WTC11 (cell line): Measurements from ENCODE around the gene KRT1.

ENCODE experiments used
- CTCF ChIP-seq: fragments of 200-600 bp; IDR thresholded peaks from 2 replicates; pipeline ENCODE4 v1.8.0; 2022; ENCODE audit warnings: antibody characterized with exemption
- ESRRA ChIP-seq: sonication (generic); formaldehyde crosslinking; IDR thresholded peaks from 2 replicates; pipeline ENCODE4 v1.8.1; 2022; ENCODE audit warnings: mild to moderate bottlenecking, missing genetic modification reagents, borderline replicate concordance
- KAT7 ChIP-seq: sonication (generic); formaldehyde crosslinking; IDR thresholded peaks from 2 replicates; pipeline ENCODE4 v1.8.1; 2023; ENCODE audit warnings: missing genetic modification reagents, mild to moderate bottlenecking, borderline replicate concordance
- RORB ChIP-seq: fragments of 250-450 bp; sonication (Bioruptor Pico); IDR thresholded peaks from 2 replicates; pipeline ENCODE4 v1.9.0; 2021; ENCODE audit warnings: mild to moderate bottlenecking
- ZNF317 ChIP-seq: sonication (generic); formaldehyde crosslinking; IDR thresholded peaks from 2 replicates; pipeline ENCODE4 v1.8.1; 2023; ENCODE audit warnings: low read depth, mild to moderate bottlenecking, moderate library complexity, missing genetic modification reagents, borderline replicate concordance
- TF ChIP-seq, protein P1 (sequence below): sonication (generic); formaldehyde crosslinking; IDR thresholded peaks from 2 replicates; pipeline ENCODE4 v1.8.0; 2023; ENCODE audit warnings: missing genetic modification reagents
- TF ChIP-seq, protein P2 (sequence below): sonication (generic); formaldehyde crosslinking; IDR thresholded peaks from 2 replicates; pipeline ENCODE4 v1.8.1; 2022; ENCODE audit warnings: missing genetic modification reagents, borderline replicate concordance
- TF ChIP-seq, protein P3 (sequence below): sonication (generic); formaldehyde crosslinking; IDR thresholded peaks from 2 replicates; pipeline ENCODE4 v1.8.1; 2023; ENCODE audit warnings: mild to moderate bottlenecking, missing genetic modification reagents, moderate library complexity

DNA sequence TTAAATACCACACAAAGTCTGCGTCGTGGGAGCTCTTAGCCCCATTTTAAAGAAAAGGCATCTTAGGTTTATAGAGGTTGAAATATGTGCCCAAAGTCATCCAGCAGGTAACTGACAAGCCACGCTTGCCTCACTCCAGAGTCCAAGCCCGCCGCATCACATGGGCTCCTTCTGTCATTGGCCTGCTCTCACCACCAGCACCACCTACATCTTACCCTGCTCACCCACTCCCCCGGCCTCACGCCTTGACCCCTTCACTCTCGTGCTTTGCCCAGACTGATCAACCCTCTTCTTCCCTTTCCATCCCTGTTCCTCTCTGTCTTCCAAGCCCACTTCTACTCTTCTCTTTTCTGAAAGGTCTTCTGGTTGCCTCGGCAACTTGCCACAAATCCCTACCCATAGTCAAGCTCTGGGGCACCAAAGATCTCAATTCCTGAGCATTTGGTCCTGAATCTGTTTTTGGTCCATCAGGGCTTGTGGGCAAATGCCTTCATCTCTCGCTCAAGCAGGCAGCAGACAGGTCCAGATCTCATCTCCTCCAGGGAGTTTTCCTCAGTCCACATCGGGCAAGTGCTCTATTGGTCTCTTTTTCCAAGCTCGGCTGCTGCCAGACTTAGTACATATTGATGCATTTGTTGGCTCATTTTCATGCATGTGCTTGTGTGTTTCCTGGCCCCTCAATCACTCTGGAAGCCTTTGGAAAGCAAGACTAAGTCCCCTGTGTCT is 3.5 kb upstream of the KRT1 start:
- TF ChIP-seq CTCF, result no peak
- no peak for TF ChIP-seq KAT7 (CRISPR knock-in tag)
- no peak for TF ChIP-seq ESRRA (CRISPR knock-in tag)
- TF ChIP-seq, protein P1, sequence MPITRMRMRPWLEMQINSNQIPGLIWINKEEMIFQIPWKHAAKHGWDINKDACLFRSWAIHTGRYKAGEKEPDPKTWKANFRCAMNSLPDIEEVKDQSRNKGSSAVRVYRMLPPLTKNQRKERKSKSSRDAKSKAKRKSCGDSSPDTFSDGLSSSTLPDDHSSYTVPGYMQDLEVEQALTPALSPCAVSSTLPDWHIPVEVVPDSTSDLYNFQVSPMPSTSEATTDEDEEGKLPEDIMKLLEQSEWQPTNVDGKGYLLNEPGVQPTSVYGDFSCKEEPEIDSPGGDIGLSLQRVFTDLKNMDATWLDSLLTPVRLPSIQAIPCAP (CRISPR knock-in tag), result no peak
- TF ChIP-seq, protein P2, sequence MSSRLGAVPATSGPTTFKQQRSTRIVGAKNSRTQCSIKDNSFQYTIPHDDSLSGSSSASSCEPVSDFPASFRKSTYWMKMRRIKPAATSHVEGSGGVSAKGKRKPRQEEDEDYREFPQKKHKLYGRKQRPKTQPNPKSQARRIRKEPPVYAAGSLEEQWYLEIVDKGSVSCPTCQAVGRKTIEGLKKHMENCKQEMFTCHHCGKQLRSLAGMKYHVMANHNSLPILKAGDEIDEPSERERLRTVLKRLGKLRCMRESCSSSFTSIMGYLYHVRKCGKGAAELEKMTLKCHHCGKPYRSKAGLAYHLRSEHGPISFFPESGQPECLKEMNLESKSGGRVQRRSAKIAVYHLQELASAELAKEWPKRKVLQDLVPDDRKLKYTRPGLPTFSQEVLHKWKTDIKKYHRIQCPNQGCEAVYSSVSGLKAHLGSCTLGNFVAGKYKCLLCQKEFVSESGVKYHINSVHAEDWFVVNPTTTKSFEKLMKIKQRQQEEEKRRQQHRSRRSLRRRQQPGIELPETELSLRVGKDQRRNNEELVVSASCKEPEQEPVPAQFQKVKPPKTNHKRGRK (CRISPR knock-in tag), result no peak
- TF ChIP-seq, protein P3, sequence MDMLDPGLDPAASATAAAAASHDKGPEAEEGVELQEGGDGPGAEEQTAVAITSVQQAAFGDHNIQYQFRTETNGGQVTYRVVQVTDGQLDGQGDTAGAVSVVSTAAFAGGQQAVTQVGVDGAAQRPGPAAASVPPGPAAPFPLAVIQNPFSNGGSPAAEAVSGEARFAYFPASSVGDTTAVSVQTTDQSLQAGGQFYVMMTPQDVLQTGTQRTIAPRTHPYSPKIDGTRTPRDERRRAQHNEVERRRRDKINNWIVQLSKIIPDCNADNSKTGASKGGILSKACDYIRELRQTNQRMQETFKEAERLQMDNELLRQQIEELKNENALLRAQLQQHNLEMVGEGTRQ, result no peak
- TF ChIP-seq ZNF317 (CRISPR knock-in tag), result no peak
- no peak for TF ChIP-seq RORB (CRISPR knock-in tag)
